HG02938 (cell line): ENCODE measurements around the gene ANXA2.
"Not testable (repeated sequence)": the region's sequence is repeated elsewhere in the genome, so short reads cannot be mapped to it uniquely, and the experiment has no call there.

Source experiments
- ATAC-seq: cut with Tn5 transposase; IDR thresholded peaks from one replicate; pipeline ENCODE4 v1.9.1; 2021; ENCODE audit warnings: mild to moderate bottlenecking, moderate library complexity; ENCODE audit not compliant: unreplicated experiment

ANXA2 gene

DNA sequence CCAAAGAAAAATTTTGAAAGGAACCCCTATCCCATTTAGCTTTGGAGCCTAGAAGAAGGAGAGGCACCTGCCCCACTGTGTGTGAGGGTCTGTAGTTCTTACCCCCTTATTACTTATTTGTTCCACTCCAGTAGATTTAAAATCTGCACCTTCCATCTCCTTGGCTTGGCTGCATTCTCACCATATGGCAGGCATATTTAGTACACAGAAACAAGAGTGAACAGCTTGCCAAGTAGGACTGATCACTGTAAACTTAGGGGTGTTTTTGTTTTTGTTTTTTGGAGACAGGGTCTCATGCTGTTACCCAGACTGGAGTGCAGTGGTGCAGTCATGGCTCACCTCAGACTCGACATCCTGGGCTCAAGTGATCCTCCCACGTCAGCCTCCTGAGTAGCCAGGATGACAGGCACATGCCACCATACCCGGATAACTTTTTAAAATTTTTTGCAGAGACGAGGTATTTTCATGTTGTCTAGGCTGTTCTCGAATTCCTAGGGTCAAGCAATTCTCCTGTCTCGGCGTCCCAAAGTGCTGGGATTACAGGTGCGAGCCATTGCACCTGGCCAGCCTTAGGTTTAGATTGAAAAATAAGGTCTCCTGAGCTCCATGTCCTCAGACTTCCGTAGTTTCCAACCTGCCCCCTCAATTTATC lies 14.1 kb upstream of the ANXA2 start:
- no peak for ATAC-seq

DNA sequence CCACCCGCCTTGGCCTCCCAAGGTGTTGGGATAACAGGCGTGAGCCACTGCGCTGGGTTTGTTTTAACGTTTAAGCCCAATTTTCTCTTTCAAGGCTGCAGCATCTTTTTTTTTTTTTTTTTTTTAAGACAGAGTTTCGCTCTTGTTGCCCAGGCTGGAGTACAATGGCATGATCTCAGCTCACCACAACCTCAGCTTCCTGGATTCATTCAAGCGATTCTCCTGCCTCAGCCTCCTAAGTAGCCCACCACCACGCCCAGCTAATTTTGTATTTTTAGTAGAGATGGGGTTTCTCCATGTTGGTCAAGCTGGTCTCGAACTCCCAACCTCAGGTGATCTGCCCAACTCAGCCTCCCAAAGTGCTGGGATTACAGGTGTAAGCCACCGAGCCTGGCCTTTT lies 12.6 kb upstream of the ANXA2 start:
- not testable (repeated sequence) for ATAC-seq

DNA sequence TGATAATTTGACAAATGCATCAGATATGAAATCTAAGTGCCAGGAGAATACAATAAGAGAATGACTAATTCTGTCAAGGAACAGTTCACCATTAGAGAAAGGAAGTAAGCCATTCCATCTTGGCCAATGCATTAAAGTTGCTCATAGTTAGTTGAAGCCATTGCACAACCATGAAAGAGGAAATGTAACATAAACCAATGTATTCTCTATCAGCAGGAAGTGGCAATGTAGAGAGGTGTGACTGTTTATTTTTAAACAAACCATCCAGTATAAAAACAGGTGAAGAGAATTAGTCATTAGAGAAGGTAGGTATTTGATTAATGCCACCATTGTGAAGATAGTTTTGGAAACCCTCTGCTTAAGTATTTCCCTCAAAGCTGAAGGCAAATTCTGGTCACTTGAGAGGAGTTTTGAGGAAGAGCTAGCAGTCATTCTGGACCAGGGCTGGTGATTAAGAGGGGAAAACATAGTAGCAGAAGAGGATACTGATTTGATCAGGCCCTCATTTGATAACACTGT lies 10.7 kb upstream of the ANXA2 start:
- peak; percentile 61 for ATAC-seq

DNA sequence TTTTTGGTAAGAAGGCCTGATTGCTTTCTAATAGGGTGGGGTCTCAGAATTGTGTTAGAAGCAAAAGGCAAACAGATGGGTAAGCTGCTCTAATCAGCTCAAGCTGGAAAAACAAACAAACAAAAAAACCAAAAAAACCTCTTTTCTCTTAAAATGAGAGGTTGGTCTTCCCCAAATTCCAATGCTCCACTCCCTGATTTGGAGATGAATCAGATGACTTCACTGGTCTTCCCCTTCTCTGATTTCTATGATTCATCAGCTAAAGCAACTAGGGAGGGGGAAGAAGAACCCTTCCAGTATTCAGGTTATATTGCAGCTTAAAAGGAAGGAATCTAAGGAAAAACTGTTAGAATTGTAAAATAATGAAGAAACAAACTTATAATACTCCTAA lies 9.6 kb upstream of the ANXA2 start:
- ATAC-seq: no peak

DNA sequence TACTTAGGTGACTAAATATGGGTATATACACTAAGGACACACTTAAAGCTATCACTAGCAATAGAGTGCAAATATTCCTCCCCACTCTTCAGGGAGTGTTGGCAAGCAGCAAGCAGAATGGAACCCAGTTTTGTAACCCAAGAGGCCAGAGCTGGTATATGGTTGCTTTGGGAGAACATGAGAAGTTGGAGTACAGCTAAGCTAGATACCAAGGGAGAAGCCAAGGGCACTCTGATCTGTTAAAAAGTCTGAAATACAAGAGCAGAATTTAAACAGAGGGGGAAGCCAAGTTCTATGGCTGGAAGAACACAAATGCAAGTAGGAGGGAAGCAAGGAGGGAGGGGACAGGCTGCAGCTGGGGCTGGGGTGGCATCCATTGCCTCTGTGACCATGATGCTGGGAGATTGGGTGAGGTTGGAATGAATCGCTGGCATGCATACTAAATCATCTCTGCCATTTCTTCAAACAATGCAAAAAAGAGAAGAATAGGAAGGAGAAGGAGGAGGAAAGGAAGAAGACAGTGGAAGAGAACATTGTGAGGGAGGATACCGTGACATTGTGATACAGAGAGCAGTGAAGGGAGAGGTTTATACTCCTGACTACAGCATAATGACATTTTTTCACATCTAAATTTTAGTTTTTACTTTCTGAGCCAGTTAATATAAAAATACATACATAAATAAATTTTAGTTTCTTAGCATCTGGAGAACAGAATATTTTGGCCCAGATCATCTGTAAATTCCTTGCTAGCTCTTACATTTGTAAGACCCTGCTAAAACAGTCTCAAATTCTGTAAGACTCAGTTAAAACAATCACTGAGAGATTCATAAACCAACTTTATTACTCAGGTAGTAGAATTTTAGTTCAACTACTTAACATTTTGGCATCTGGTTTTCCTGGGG lies 9.0 kb upstream of the ANXA2 start:
- no peak for ATAC-seq

DNA sequence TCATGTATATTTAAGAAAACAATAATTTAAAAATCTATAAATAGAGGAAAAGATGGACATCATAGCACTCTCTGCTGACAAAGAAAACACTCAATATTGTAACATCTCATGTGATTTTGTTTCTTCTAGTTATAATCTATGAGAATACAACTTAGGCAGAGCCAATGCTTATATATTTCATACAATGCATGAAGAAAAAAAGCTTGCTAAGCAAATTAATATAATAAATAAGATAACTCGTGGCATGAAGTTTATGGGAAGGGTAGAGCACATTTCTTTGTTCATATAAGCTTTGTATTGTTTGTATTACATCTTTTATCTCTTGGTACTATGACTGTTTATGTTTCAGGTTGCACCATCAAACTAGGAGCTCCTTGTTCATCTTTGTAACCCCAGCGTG lies 7.6 kb upstream of the ANXA2 start:
- no peak for ATAC-seq

DNA sequence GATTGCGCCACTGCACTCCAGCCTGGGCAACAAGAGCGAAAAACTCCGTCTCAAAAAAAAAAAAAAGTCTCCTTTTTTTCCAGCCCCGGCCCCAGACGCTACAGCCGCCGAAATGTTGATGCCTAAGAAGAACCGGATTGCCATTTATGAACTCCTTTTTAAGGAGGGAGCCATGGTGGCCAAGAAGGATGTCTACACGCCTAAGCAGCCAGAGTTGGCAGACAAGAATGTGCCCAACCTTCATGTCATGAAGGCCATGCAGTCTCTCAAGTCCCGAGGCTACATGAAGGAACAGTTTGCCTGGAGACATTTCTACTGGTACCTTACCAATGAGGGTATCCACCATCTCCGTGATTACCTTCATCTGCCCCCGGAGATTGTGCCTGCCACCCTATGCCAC lies 6.6 kb upstream of the ANXA2 start:
- not testable (repeated sequence) for ATAC-seq

DNA sequence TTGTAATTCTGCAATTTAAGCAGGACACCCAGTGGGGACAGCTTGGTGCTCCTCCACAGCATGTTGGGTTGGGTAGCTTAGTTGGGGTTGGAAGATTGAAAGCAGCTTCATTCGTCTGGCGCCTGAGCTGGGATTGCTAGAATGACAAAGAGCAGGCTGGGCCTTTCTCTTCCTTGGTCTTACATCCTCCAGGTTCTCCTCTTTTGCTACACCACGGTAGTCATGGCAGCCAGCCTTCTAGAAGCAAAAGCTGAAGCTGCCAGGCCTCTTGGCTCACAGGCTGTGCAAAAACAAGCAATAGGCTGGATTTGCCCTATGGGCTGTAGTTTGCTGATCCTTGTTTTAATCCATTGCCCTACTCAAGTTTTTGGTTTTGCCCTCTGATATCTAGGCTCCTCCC lies 3.2 kb upstream of the ANXA2 start:
- ATAC-seq: no peak

DNA sequence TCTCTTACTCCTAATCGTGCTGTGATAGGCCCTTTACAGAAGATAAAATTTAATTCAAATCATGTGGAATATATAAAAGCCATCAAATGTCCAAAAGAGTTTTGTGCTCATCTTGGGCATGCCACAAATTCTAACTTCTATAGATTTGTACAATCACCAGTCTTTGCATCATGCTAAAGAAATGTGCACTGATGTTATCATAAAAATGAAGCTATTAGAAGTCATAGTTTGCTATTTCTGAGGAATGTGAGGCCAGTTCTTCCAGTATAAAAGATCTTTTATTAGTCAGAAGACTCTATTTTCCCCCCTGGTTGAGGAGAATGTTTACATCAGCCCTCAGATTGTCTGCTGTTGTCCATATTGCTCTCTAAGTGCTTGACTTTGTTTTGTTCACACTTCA lies 2.1 kb upstream of the ANXA2 start:
- ATAC-seq: no peak

DNA sequence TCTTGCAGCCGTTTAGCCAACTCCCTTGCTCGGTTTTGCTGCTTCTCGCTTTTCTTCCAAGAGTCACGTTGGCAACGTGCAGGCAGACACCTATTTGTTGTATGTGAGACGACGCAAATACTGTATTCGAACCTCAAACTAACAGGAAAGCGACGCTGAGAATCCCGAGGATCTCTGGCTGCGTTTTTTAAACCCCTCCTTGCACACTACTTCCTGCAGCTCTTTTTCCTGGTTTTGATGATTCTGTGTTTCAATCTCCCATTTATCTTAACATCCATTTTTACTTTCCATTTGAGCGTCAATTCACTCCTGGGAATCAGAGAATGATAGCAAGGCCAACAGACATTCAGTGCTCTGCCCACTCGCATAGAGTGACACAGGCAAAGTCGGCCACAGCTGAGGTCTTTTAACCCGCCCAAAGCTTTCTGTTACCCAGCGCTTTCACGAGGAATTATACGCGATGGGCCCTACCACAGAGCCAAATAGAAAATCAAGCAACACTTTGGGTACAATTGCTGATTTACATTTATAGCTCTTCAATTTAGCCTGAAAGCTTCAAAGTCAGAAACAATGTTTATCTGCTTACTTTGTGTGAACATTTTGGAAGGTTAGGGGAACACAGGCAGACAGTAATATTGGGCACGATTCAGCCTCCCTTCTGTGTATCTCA lies 1.6 kb upstream of the ANXA2 start:
- no peak for ATAC-seq

DNA sequence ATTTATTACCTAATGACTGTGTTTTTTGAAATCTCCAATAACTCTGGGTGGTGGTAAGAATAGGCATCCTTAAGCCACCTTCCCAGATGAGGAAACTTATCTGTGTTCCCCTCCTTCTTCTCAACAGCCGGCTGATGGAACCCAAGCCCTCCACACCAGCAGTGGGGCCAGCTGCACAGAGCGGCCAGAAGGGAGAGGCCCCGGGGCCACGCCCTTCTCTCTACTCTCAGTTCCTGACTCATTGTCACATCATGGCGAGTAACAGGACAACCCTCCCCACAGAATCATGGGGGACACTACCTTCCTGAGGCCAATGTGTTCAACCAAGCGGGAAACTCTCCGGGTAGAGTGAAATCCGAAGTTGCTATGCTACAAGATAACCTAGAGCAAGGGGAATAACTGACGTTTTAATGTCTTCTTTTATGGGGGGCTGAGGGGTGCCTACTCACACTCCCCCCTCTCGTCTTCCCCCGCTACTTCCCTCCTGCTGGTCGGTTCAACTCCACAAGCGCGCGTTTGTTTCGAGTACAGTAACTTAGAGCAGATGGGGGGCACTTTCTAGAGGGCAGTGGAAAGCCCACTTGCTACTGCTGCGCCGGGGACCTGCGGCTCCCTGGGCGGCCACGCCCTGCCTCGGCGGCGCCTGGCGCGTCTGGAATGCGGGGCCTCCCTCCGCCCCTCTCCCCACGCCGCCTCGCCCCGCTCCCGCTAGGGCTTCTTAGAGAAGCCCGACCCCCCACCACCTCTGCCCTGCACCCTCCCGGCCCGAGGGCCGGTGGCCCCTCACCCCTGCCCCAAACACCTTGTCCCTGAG lies 621 bp downstream of the ANXA2 start:
- peak; percentile 69 for ATAC-seq

DNA sequence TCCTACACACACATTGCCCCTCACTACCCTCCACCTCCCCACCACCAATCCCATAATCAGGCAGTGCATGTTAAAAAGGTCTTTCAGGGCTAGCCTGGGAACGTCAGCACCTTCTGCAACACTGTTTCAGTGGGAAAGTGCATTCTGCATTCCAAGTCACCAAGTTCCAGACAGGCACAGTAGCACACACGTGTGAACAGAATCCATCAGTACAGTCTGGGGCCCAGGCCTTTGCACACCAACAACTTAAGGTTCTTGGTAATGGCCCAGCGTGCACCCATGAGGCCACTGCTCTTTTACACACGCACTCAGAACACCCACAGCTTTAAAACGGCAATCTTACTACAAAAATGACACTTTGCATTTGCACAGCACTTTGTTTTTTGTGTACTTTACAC lies 1.2 kb downstream of the ANXA2 start:
- no peak for ATAC-seq

DNA sequence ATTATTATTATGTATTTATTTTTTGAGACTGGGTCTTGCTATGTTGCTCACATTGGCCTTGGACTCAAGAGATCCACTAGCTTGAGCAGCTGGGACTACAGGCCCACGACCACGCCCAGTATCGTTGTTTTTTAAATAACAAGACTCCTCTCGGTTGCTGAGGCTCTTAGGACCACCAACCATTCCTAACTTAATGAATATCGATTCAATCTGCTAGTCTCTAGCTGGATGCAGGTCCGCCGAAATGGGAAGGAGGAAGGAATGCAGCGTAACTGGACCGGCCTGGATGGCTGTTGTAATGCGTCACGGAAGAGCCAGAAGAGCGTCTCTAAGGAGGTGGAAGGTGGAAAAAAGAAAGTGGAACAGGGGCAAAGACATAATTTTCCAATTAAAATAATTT lies 1.7 kb downstream of the ANXA2 start:
- no peak for ATAC-seq

DNA sequence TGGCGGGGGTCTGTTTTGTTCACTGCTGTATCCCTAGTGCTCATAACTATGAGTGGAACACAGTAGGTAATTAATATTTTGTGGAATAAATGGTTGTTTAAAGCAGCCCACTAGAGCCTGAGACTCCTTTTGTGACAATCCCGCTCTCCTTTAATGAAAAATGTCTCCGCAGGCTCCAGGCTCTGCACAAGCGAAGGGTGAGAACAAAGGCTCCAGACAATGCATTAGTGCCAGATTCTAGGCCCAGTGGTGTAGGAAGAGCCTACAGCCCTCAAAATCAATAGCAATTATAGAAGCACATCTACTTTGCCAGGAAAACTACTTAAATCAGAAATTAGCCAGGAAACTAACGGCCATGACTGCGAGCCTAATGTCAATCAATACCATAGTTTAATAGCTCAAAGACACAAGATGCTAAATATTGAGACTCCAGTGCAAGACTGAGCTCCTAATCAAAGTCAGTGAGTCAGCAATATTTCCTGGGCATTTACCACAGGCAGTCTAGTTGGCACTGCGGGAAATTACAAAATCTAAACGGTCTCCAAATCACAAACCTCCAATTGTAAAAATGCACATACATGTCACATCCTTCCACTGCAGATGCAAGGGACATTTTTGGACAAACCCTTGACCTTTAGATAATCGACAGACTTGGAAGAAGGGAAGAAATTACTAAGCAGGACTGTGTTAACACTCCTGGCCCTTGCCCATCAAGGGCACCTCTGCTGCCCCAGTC lies 2.3 kb downstream of the ANXA2 start:
- ATAC-seq: no peak

DNA sequence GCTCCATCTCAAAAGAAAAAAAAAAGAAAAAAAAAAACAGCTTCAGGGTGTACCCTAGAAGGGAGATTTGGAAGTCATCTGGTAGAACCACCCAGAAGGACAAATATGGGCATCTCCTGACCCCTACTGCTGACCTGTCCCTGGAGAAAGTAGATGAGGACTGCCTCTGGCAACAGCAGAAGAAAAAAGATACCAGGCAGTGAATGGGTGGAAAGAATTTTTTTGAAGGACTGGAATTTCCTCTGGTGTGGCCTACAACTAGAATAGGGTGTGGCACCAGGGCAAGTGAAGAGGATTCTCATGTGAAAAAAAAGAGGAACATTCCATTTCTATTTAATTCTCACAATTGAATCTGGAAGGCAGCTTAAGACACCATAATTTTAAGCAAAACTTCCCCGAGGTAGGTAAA lies 3.1 kb downstream of the ANXA2 start:
- no peak for ATAC-seq

DNA sequence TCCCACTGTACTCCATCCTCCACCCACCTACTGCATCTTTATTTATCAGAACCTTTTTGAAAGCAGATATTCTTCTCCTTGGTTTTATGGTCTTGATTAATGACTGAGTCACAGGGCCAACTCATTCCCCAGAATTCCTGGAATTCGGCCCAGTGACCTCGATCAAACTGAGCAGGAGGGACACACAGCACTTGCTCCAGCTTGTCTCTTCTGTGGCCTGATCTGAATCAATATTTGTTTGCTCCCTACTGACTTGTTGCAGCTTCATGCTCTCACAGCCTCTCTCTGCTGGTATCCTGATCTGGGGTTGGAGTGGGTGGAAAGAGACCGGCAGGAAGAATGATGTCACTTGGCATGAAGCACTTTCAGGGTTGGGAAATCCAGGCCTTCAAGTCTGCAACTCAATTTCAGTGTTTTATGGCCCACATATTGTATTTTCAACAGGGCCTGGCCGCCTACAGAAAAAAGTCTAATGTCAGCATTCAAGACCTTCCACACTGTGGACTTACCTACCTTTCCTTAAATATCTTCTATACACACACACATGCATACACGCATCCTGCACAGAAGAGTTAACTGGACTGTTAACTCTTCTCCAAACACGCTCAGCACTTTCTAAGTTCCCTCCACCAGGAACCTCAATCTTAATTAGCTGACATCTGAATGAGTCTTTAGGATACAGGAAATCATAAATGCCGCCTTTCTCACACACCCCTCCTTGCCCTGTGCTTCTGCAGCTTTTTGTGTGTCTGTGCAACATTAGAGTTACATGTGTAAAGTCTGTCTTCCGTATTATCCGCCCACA lies 4.6 kb downstream of the ANXA2 start:
- ATAC-seq: no peak

DNA sequence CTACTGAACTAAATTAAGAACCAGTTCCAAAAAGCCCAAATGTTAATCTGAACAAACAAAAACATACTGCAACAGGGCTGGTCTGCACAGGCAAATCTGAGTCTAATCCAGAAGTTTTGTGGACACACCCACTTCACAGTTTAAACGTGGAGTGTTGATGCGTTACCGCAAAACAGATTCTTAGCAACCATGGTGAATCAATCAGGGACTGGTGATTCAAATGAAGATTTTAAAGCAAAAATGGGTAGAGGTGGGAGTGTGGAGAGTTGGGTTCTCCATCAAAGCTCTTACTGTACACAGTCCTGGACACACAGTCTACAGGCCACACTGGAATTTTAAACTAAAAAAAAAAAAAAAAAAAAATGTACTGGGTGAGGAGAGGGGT lies 5.2 kb downstream of the ANXA2 start:
- ATAC-seq: no peak

DNA sequence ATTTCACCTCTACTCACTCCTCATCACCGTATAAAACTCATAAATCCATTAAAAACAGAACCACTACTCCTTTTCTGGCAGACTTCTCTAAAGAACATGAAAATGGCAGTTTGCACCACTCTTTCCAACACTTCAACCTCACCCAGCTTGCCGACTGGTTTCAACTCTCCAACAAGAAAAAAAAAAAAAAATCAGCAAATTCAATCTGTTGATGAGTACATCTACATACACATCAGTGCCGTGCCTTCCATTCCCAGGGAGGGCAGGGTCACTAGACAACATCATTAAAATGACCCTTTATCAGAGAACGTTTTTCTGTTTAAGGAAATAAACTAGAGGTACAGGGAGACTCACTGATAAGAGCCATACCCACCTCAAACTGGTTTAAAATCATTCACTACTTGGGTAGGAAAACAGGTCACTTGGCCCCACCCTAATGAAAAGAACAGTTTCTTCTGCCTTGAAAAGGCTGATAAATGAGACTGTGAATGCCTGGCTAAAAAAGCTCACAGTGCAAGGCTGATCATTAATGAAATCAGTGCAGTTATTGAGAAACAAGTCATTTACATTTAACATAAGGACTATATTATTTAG lies 6.0 kb downstream of the ANXA2 start:
- ATAC-seq: no peak

DNA sequence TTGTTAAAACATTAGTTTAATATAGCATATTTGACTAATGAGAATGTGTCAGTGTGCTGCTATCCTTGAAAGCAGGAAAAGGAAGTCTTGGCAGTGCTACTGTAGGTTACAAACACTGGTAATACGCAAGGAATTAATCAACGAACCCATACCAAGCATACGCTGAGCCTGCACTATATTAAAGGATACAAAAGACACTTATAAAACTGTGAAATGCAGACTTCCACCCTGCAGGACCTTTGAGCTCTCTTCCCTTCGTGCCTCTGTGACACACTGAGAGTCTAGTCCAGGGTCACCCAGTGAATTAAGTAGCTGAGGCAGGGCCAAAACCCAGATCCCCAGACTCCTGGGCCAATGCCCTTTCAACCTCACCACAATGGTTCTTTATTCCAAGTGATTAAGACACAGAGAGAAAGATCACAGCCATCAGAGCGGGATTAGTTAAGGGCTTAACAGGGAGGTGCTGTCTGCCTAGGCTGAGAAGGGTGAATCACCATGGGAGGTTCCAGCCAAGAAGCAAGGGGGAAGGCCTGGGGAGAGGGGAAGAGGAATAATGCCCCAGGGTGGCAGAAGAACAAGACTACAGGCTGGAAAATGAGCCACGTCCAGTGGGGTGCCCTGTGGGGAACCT lies 6.8 kb downstream of the ANXA2 start:
- ATAC-seq: no peak
